ENCODE measurements around the gene FSTL5.

- no peak for TF ChIP-seq CTCF (IDR thresholded peaks at IDR 0.05)
- no peak for TF ChIP-seq POLR2A (IDR thresholded peaks at IDR 0.05)
Measured at GRCh38 chr4:161952382-161952781, 211.4 kb downstream of the FSTL5 start.

All from esophagus squamous epithelium (tissue), 4 donors.